ENCODE results near the gene ARMH3.

Gene ARMH3

GRCh38 chr10:101848408-101848807, 207.6 kb downstream of the ARMH3 start:
- FAIRE-seq = no peak

- no peak for FAIRE-seq
Observed at GRCh38 chr10:101845893-101846292, 210.1 kb downstream of the ARMH3 start.

GRCh38 chr10:101843032-101844021, 212.6 kb downstream of the ARMH3 start, which contains the start of gene KCNIP2:
Gene KCNIP2 (minus strand): TSS chr10:101843800. CDS start chr10:101843568, 232 bp downstream.
- no peak for FAIRE-seq

GRCh38 chr10:101841826-101842225, 214.1 kb downstream of the ARMH3 start:
- FAIRE-seq = no peak

GRCh38 chr10:101840741-101841453, 215.1 kb downstream of the ARMH3 start:
- FAIRE-seq = no peak

GRCh38 chr10:101840102-101840684, 215.8 kb downstream of the ARMH3 start:
- FAIRE-seq = no peak

- no peak for FAIRE-seq
Observed at GRCh38 chr10:101839416-101840063, 216.4 kb downstream of the ARMH3 start.

- FAIRE-seq = no peak
Observed at GRCh38 chr10:101839002-101839401, 217.0 kb downstream of the ARMH3 start.

GRCh38 chr10:101838416-101838970, 217.5 kb downstream of the ARMH3 start:
- FAIRE-seq = no peak

GRCh38 chr10:101837748-101838147, 218.2 kb downstream of the ARMH3 start:
- no peak for FAIRE-seq

GRCh38 chr10:101835362-101835761, 220.6 kb downstream of the ARMH3 start:
- no peak for FAIRE-seq

- no peak for FAIRE-seq
Observed at GRCh38 chr10:101834341-101834740, 221.6 kb downstream of the ARMH3 start.

- no peak for FAIRE-seq
Observed at GRCh38 chr10:101833466-101833865, 222.5 kb downstream of the ARMH3 start.

GRCh38 chr10:101832325-101832771, 223.6 kb downstream of the ARMH3 start:
- FAIRE-seq = no peak

GRCh38 chr10:101831169-101831811, 224.7 kb downstream of the ARMH3 start:
- no peak for FAIRE-seq

- FAIRE-seq = no peak
Observed at GRCh38 chr10:101830322-101831168, 225.4 kb downstream of the ARMH3 start.

- FAIRE-seq = no peak
Observed at GRCh38 chr10:101829561-101830315, 226.2 kb downstream of the ARMH3 start.

GRCh38 chr10:101828766-101829551, 227.0 kb downstream of the ARMH3 start:
- no peak for FAIRE-seq

- no peak for FAIRE-seq
Observed at GRCh38 chr10:101827919-101828600, 227.9 kb downstream of the ARMH3 start.

Measured in TTC549 (cell line).